ENCODE data around the gene SYNPO2. TPM values are rescaled to one million over a fixed set of nuclear protein-coding genes. Genes with fewer than 3 reads are reported as not detected.
"Not testable (repeated sequence)": the region's sequence is repeated elsewhere in the genome, so short reads cannot be mapped to it uniquely, and the experiment has no call there.

The SYNPO2 gene
- total RNA-seq, 1 experiment from 2014 or later: 1.2 TPM

DNA sequence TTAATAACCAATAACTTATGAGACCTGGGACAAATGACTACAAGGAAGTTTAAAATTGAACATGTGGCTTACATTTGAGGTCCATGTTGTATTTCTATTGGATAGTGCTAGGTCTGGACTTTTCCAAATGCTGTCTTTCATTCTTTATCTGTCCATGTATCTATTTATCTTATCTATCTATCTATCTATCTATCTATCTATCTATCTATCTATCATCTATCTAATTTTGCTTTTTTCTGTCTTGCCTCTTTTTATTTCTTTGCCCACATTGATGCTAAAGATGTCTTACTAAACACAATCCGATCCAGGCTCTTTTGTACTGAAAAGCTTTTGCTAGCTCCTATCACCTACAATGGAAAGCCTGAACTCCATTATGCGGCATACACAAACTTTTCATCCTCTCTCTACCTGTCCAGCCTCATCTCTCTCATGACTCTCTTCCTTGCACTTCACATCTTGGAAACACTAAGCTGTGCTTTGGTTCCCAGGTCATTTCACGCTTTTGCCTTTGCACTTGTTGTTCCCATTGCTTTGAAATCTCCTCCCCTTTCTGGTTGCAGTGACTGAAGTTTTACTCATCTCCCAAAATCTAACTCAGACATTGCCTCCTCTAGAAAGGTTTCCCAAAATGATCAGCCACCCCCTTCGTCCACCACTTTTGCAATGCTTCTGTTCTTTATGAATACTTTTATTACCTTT lies 107.2 kb downstream of the SYNPO2 start:
- no peak for DNase-seq (ENCODE audit: extremely low read depth, low read depth)

GRCh38 chr4:118997601-118998000 lies 108.9 kb downstream of the SYNPO2 start:
- no peak for DNase-seq (ENCODE audit: extremely low read depth, low read depth)

GRCh38 chr4:118999919-119000318 lies 111.3 kb downstream of the SYNPO2 start:
- DNase-seq (ENCODE audit: extremely low read depth, low read depth): no peak

DNA sequence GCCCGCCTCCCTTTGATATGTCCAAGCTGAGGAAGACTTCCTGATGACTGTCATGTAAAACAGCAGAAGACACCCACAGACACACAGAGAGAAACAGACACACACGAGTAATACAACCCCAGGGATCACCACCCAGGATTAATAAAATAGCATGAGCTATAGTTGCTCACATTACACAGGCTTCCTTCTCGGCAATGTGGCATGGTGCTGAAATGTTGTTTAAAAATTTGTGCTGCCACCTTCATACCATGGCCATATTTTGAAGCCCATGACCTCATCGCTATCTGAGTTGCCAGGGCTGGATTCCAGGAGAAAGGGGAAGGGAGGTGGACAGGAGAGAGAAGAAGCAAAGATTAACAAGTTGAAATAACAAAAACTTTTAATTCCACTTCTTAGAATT lies 111.7 kb downstream of the SYNPO2 start:
- no peak for DNase-seq (ENCODE audit: extremely low read depth, low read depth)

DNA sequence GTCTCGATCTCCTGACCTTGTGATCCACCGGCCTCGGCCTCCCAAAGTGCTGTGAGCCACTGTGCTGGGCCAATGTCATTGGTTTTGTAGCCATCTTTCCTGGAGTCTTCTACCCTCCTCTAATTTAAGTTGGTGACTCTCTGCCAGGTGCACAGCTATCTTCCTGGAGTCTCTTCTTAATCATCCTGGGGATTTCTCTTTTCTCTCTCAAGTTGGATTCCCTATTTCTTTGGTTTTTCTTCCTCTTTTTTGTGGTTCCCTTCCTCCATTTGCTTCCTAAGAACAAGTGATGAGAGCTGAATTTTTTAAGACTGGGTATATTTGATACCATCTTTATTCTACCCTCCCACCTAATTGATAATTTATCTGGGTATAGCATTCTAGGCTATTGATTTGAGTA lies 113.8 kb downstream of the SYNPO2 start:
- DNase-seq (ENCODE audit: extremely low read depth, low read depth): no peak

- DNase-seq (ENCODE audit: extremely low read depth, low read depth): not testable (repeated sequence)
Observed at GRCh38 chr4:119003001-119003400, 114.3 kb downstream of the SYNPO2 start.

- DNase-seq (ENCODE audit: extremely low read depth, low read depth): no peak
Observed at GRCh38 chr4:119005928-119006460, 117.3 kb downstream of the SYNPO2 start.

GRCh38 chr4:119008761-119009160 lies 120.1 kb downstream of the SYNPO2 start:
- DNase-seq (ENCODE audit: extremely low read depth, low read depth): no peak

- not testable (repeated sequence) for DNase-seq (ENCODE audit: extremely low read depth, low read depth)
Observed at GRCh38 chr4:119010221-119010620, 121.6 kb downstream of the SYNPO2 start.

DNA sequence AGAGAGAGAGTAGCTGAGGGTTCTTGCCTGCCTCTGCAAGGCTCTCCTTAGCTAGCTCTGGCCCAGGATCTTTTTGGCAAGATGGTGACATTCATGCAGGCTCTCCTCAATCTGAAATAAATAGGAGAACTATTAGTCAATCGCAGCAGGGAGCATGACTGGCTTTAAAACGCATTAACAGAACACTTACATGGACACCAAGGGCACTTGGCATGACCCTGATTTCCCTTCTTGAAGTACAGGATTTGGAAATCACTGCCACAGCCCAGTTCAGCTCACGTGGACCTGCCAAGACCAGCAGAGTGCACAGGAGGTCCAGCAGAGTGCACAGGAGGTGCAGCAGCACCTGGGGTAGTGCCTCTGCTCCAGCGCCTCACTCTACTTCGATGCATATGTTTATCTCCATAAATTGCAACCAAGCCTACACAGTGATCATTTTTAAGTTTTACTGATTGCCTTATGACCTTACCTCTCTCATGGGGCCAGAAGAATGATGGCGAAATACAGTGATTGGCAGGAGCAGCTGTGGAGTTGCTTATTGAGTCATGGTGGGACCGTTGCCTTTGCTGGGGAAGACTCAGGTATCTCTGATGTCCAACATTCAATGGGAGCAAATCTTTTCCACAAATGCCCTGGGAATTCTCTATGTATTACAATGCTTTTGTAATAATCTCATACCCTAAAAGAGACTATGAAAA lies 122.4 kb downstream of the SYNPO2 start:
- no peak for DNase-seq (ENCODE audit: extremely low read depth, low read depth)

DNA sequence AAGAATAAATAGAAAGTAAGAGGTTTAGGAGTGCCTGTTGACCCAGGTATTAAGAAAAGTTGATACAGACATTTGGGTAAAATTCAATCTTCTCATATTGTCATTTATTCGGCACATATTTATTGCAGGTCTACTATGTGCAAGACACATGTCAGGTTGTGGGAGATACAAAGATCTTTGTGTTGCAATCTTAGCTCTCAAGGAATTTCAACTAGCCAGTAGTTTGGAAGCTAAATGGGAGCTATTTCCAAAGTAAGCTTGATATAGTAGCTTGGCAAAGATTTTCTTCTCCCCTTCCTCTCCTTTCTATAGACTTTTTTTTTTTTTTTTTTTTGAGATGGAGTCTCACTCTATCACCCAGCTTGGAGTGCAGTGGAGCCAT lies 122.9 kb downstream of the SYNPO2 start:
- no peak for DNase-seq (ENCODE audit: extremely low read depth, low read depth)

GRCh38 chr4:119014658-119015057 lies 126.0 kb downstream of the SYNPO2 start:
- no peak for DNase-seq (ENCODE audit: extremely low read depth, low read depth)

DNA sequence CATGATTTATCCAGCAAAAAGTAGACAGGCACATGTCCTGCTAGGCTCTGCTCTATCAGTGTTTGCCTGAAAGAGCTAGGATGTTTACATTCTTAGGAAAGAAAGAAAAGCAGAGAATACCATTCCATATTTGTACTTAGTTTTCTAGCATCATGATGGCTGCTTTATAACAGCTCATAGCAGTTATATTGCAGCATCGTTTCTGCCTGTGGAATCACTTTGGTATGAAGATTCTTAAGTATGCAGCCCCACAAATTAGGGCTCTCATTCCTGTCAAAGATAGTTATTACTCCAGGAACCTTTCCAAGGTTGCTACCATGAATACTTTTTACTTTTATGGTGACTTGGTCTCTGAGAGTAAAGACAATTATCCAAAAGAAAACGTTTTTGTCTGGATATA lies 128.0 kb downstream of the SYNPO2 start:
- no peak for DNase-seq (ENCODE audit: extremely low read depth, low read depth)

DNA sequence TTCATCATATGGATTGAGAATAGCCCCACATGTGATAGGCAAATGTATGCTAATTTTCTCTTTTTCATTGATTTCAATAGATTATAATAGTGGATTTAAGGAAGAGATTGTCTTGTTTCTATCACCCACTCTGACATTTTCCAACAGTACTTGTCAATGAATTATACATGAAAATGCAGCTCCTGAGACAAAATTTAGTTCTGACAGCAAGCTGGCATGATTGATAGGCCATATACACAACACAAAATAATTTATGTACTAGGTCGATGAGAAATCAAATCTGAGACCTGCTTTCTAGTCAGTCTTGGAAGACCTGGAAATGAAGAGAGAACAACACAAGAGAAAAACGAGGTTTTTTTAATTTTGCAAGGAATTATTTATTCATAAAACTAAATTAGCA lies 129.0 kb downstream of the SYNPO2 start:
- DNase-seq (ENCODE audit: extremely low read depth, low read depth): no peak

DNA sequence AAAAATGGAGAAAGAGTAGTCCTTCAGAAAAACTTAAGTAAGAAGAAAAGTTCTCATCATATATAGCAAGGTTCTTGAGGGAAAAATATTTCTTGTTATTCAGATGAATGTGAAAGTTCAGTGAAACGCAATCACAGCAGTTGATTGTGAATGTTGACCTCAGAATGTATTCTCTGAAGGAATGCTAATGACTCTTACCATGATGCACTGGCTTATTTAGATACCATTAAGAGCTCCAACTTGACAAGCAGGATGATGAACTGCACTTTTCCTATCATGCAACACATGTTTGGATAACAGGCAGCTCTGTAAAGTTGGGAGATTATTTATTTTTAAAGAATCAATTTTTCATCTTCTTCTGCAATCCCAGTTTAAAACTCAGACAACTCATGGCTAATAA lies 131.5 kb downstream of the SYNPO2 start:
- no peak for DNase-seq (ENCODE audit: extremely low read depth, low read depth)

DNA sequence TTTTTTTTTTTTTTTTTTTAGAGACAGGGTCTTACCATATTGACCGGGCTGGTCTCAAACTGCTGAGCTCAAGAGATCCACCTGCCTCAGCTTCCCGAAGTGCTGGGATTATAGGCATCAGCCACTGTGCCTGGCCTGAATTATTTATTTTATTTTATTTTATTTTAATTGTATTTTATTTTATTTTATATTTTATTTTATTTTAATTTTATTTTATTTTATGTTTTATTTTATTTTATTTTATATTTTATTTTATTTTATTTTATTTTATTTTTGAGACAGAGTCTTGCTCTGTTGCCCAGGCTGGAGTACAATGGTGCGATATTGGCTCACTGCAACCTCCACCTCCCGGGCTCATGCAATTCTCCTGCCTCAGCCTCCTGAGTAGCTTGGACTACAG lies 133.9 kb downstream of the SYNPO2 start:
- DNase-seq (ENCODE audit: extremely low read depth, low read depth): not testable (repeated sequence)

DNA sequence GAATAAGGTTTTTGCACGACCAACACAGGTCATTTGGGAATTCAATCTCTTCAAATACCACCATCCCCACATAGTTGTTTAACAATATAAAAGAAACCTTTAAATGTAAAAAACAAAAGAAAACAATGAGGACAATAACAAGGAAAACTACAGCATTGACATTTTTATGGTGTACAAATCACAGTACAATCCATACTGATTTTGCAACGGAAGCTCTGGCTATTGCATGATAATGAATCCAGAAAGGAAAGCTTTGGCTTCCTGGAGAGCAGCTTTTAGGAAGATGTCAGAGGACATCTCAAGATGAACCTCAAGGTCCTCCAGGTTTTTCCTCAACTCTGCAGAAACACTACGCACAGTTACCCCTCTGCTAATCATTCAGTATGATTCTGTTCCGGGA lies 135.4 kb downstream of the SYNPO2 start:
- DNase-seq (ENCODE audit: extremely low read depth, low read depth): no peak

GRCh38 chr4:119025420-119025819 lies 136.8 kb downstream of the SYNPO2 start:
- DNase-seq (ENCODE audit: extremely low read depth, low read depth): peak; percentile 46

DNA sequence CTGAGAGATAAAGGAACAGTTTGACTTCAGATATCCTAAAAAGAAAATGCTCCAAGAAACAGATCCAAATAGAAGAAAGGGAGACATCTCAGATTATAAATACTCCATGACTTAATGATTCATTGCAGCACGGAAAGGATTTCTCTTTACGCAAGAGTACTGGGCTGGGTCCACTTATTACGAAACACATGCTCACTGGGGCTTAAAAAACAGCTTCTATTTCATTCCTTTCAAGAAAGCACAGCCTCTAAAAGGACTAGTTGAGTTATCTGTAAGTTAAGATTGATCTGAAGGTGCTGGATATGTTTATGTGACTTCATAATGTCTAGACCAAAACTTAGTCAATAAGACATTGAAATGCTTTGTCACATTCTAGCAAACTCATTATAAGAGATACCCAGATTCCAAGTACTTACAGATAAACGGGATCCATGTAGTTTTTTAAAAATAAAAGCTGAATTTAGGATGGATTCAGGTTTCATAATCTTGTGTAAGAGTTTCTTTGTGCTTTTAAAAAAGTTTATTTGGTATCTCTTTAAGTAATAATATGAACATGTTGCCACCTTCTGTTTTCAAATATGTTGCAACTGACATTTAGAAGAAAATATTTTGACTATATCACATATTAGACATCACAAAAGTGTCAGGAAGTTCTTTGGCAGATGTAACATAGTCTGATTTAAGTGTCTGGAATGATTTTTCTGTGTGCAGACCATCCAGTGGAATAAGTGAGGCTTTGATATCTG lies 137.4 kb downstream of the SYNPO2 start:
- peak; percentile 76 for DNase-seq (ENCODE audit: extremely low read depth, low read depth)

- DNase-seq (ENCODE audit: extremely low read depth, low read depth): no peak
Observed at GRCh38 chr4:119026662-119027444, 138.2 kb downstream of the SYNPO2 start.

DNA sequence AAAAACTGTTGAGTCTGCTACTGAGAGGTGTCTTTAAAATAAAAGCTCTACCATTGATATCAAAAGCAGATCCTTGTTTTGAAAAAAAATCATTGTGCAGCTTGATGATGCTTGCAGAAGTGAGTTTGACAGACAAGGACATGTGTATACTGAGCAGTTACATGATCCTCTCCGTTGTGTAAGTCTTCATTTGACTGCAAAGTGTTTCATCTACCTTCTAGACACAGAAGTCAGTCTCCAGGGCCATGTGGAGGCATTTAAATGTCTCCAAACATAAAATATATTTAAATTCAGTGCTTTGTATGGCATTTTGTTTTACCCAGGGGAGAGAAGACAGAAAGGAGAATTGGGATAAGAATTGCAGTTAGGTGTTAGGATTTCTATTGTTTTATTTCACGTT lies 139.2 kb downstream of the SYNPO2 start:
- no peak for DNase-seq (ENCODE audit: extremely low read depth, low read depth)

All from NCI-H460 (cell line).